ENCODE results near the gene ADRB2. TPM values are rescaled to one million over a fixed set of nuclear protein-coding genes. Genes with fewer than 3 reads are reported as not detected.

ADRB2 gene
- total and polyA plus RNA-seq, 10 of the 15 experiments (the other 5 are each of a cell fraction or from before 2014, with no cell fraction given), result 0.03 to 0.34 (median 0.18) TPM; not detected in 1

DNA sequence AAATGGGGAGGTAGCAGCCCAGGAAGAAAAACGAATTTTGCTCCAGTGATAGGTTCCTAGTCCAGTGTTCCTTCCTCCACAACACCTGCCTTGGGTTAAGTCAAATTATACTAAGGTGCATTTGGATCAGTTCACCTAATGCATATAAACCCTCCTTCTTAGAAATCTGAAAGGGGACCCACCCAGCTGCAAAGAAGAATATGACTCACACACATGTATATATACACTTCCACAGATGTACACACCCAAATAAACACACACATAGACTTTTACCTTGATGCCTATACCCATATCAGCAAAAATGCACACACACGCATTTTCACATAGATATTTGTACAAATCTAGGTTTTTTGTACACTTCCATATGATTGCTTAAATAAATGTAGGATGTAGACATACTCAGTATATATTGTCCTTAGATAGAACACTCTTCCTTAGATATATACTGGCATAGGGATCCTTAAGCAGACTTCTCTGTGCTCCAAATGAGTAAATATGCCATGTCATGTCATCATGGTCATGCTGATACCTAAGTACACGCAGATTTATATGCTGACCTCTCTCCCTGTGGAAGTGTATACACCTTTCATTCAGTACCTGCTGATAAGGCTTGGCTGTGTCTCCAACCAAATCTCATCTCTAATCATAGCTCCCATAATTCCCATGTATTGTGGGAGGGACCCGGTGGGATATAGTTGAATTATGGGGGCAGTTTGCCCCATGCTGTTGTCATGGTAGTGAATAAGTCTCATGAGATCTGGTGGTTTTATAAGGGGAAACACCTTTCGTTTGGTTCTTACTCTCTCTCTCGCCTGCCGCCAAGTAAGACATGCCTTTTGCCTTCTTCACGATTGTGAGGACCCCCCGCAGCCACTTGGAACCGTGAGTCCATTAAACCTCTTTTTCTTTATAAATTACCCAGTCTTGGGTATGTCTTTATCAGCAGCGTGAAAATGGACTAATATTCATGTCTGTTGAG, 10.2 kb downstream of the ADRB2 start:
- in situ Hi-C loops (cut with MboI), result no loop called here
- H3K4me1 ChIP-seq (ENCODE audit: control insufficient read depth, insufficient read depth, low read length), result peaks cover 25% of the 10 kb centered on the region

More for the DNA sequence above, 10.2 kb downstream of the ADRB2 start:
- 32% methylated on average over 11 of the region's 11 CpGs for WGBS (ENCODE audit: insufficient coverage, insufficient replicate concordance, low lambda C conversion rate, missing lambda C conversion rate)
- Histone ChIP-seq H3K4me2 (ENCODE audit: control insufficient read depth, insufficient read depth) (no peak overlapping the region), H3K27ac (ENCODE audit: control insufficient read depth, insufficient read depth) (no peak overlapping the region), H4K20me1 (ENCODE audit: control insufficient read depth, insufficient read depth) (no peaks in the 10 kb centered on the region), H3K36me3 (ENCODE audit: control insufficient read depth in 2 of 2, insufficient read depth in 2 of 2, low read length in 1 of 2) (no peaks in the 10 kb centered on the region), H3K79me2 (ENCODE audit: control insufficient read depth, insufficient read depth, low read length) (no peaks in the 10 kb centered on the region), H3K4me3 (no peak overlapping the region), H2AFZ (ENCODE audit: control insufficient read depth, low read depth, low read length) (no peak overlapping the region), H3K27me3 (replicated peaks in 1 of 2; ENCODE audit: control insufficient read depth in 2 of 2, insufficient read depth in 2 of 2, low read length in 1 of 2) (no peaks in the 10 kb centered on the region; a peak in 2 of 4 replicates), H3K9me3 (replicated peaks; ENCODE audit: control insufficient read depth, insufficient read depth, low read length) (no peaks in the 10 kb centered on the region), H3K9ac (ENCODE audit: control insufficient read depth, insufficient read depth, low read length) (no peak overlapping the region)
- intact Hi-C loops (cut with micrococcal nuclease; ENCODE audit: unreplicated experiment), result no loop called here
- RAD21 ChIA-PET (ENCODE audit: unreplicated experiment), result interaction anchor here (1.5 kb wide), 1 partner anchor 279 kb away, joined by 4 read pairs; no protein-coding TSS in a partner anchor
- BruUV-seq (replicated peaks), result no TSS peak
- DNase-seq (ENCODE audit: low read depth, low spot score) (no peak), ATAC-seq (no peak), FAIRE-seq (no peak)
- SMC1A ChIA-PET (ENCODE audit: uncharacterized antibody, unreplicated experiment), result interaction anchor here (0.5 kb wide), 1 partner anchor 730 kb away, joined by 3 read pairs; no protein-coding TSS in a partner anchor
- TF ChIP-seq, protein P1, sequence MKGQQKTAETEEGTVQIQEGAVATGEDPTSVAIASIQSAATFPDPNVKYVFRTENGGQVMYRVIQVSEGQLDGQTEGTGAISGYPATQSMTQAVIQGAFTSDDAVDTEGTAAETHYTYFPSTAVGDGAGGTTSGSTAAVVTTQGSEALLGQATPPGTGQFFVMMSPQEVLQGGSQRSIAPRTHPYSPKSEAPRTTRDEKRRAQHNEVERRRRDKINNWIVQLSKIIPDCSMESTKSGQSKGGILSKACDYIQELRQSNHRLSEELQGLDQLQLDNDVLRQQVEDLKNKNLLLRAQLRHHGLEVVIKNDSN (IDR thresholded peaks at IDR 0.05; ENCODE audit: borderline replicate concordance, extremely low read length, insufficient read depth, low read depth, low read length), result no peak
- TF ChIP-seq ZNF217 (IDR thresholded peaks at IDR 0.05), result no peak
- TF ChIP-seq CREM (IDR thresholded peaks at IDR 0.05; ENCODE audit: low read depth), result no peak
- no peak for TF ChIP-seq RBBP5 (conservative IDR thresholded peaks at IDR 0.05)
- no peak for TF ChIP-seq ZBED1 (IDR thresholded peaks at IDR 0.05; ENCODE audit: borderline replicate concordance)
- TF ChIP-seq PAX5 (IDR thresholded peaks at IDR 0.05; ENCODE audit: borderline replicate concordance, low read depth, low read length), result no peak
- no peak for TF ChIP-seq POU2F2 (IDR thresholded peaks at IDR 0.05; ENCODE audit: borderline replicate concordance, low read depth, low read length)
- no peak for TF ChIP-seq NR2C2 (IDR thresholded peaks at IDR 0.05; ENCODE audit: borderline replicate concordance, control insufficient read depth, insufficient read length, low read depth)
- TF ChIP-seq RAD51 (IDR thresholded peaks at IDR 0.05), result no peak
- no peak for TF ChIP-seq SP1 (IDR thresholded peaks at IDR 0.05; ENCODE audit: low read depth, low read length)
- no peak for TF ChIP-seq ATF7 (IDR thresholded peaks at IDR 0.05; ENCODE audit: low read depth)
- no peak for TF ChIP-seq SKIL (IDR thresholded peaks at IDR 0.05; ENCODE audit: low read depth, poor library complexity, severe bottlenecking)
- POLR2A ChIA-PET, result no interaction called here
- CTCF ChIA-PET, result interaction anchor here (1.5 kb wide), 1 partner anchor 95 kb away, joined by 3 read pairs; no protein-coding TSS in a partner anchor

Data from GM12878 (cell line).